NCI-H524 (cell line): Measurements from ENCODE around the gene BLACAT1.
A peak's percentile ranks its signal among the peaks of the same experiment; 100 is the strongest.
"Not testable (repeated sequence)": the region's sequence is repeated elsewhere in the genome, so short reads cannot be mapped to it uniquely, and the experiment has no call there.

Source experiments
- DNase-seq, 2 experiments: peaks; one replicate each; lab custom pipeline; 2025; lab: John Stamatoyannopoulos, UW

BLACAT1 gene

DNA sequence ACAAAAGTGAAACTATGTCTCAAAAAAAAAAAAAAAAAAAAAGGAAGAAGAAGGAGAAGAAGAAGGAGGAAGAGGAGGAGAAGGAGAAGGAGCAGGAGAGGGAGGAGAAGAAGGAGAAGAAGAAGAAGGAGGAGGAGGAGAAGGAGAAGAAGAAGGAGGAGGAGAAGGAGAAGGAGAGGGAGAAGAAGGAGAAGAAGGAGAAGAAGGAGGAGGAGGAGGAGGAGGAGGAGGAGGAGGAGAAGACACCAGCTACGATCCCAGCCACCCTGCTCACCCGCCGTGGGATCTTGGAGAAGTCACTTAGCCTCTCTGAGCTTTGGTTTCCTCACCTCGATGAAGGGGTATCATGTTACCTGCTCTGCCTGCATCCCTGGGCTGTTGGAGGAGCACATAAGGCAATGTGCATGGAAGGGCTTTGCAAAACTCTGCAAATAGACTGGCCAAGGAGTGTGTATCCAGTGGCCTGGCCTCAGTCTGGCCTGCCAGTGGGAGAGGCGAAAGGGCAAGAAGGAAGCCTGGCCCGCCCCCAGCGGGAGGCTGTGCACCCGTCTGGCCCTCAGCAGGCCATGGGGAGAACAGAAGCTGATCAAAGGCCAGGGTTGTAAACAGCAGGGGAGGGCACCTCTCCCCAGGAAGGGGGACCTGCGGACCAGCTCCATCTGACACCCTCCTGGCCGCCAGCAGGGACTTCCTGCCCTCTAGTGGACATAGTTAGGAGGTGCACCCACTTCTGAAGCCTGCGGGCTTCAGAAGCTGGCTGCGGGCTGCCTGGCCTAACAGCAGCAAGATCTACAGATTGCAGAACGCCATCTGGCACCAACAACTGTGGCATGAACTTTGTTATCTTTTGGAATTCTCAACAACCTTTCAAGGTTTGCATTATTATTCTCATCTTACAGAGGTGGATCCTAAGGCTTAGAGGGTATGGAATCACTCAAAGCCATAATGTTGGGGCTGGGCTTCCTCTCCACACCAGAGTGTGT lies 29.4 kb upstream of the BLACAT1 start:
- DNase-seq: peak; percentile 93 to 97

- DNase-seq: no peak
These were observed 27.5 kb upstream of the BLACAT1 start for GRCh38 chr1:205483372-205483771.

GRCh38 chr1:205482587-205482986 lies 26.7 kb upstream of the BLACAT1 start:
- DNase-seq: not testable (repeated sequence)

GRCh38 chr1:205481629-205482151 lies 25.8 kb upstream of the BLACAT1 start:
- DNase-seq: peak; percentile 78 to 93

GRCh38 chr1:205481218-205481617 lies 25.4 kb upstream of the BLACAT1 start:
- DNase-seq: peak in 1 of 2 experiments; percentile 33

- no peak for DNase-seq
These were observed 24.6 kb upstream of the BLACAT1 start for GRCh38 chr1:205480349-205480985.

DNA sequence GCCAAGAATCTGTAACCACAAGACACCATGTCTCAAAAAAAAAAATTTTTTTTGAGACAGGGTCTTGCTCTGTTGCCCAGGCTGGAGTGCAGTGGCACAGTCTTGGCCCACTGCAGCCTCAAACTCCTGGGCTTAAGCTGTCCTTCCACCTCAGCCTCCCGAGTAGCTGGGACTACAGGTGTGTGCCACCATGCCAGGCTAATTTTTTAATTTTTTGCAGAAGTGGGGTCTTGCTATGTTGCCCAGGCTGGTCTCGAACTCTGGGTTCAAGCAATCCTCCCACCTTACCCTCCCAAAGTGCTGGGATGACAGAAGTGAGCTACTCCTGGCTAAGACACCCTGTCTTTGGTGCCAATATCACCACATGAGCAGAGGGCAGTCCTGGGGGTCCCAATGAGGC lies 23.1 kb upstream of the BLACAT1 start:
- not testable (repeated sequence) for DNase-seq

GRCh38 chr1:205477759-205478247 lies 22.0 kb upstream of the BLACAT1 start:
- DNase-seq: no peak

DNA sequence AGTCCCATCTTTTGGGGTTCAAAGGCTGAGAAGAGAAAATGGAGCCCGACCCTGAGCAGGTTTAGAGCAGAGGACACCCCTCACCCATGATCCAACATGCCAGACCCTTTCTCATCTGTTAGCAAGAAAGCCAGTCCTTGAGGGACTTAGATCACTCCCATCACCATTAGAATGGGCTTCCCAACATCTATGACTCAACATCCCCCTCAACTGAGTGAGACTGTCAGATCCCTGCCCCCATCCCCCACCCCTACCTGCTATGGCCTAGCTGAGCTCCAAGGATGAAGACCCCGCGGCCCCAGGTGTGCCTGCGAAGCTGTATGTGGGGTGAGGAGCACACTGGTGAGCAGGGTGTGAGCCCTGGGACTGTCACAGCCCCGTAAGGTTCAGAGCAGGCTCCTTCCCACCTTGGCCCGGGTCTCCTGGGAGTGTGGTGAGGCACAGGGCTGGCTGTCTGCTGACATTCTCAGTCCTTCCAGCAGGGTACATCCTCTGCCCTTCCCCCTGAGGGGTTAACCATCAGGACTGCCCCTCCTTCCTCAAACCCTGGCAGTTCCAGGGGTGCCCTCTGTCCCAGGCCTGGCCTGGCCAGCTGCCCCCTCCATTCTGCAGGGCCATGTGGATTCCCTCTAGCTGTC lies 21.4 kb upstream of the BLACAT1 start:
- DNase-seq: no peak

DNA sequence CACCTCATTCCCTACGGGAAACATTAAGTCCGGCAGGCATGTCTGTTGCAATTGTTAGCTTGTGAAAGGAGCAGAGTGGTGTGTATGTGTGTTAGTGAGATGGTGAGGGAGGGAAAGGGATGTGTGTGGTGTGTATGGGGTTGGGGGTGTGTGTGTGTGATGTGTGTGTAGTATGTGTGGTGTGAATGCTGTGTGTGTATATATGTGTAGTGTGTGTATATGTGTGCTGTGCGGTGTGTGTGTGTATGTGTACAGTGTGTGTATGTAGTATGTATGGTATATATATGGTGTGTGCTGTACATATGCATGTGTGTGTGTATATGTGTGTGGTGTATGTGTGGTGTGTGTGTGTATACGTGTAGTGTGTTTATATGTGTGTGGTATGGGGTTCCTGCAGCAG lies 20.8 kb upstream of the BLACAT1 start:
- no peak for DNase-seq

DNA sequence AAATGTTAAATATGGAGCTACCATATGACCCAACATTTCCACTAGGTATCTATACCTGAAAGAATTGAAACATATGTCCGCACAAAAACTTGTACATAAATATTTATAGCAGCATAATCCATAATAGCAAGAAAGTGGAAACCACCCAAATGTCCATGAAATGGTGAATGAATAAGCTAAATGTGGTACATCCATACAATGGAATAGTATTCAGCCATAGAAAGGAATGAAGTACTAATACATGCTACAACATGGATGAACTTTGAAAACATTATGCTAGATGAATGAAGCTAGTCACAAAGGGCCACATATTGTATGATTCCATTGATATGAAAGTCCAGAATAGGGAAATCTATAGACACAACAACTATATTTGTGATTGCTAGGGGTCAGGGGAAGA lies 20.0 kb upstream of the BLACAT1 start:
- DNase-seq: no peak

DNA sequence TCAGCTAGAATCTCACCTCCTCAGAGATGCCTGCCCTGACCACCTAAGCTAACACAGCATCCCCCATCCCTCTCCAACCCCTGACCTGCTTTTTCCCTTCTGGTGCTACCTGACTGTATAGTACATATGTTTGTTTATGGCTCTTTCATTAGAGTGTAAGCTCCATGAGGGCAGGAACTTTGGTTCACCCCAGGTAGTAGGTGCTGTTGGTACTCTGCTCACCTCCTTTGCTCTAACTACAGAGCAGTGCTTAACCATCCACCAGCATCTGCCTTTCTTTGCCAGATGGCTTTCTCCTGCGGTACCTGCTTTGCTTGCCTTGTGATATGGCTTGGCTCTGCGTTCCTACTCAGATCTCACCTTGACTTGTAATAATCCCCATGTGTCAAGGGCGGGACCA lies 18.7 kb upstream of the BLACAT1 start:
- no peak for DNase-seq

DNA sequence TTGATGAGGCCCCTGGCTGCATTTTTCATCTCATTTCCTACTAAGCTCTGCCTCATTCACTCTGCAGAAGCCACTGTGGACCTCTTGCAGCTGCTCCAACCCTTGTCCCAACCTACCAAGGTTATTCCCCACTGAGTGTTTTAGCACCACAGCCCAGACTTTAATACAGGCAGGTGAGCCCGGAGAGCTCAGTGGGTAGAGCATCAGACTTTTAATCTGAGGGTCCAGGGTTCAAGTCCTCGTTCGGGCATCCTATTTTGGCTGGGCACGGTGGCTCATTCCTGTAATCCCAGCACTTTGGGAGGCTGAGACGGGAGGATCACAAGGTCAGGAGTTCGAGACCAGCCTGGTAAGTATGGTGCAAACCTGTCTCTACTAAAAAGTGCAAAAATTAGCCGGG lies 18.1 kb upstream of the BLACAT1 start:
- DNase-seq: no peak

DNA sequence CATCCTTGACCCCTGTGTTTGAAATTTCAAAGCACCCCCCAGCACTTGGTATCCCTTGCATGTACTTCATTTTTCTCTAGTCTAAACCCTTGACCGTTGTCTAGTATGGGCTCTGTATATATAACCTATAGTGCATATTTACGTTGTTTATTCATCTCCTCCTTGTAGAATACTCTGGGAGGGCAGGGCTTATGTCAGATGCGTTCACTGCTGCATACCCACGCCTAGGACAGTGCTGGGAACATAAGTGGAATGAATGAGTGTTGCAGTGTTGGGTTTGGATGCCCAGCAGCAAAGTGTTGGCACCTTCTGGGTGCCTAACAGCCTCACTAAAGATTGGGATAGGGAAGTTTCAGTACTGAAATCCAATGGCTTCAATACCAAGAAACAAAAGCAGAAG lies 17.6 kb upstream of the BLACAT1 start:
- DNase-seq: no peak

- peak in 1 of 2 experiments; percentile 51 for DNase-seq
These were observed 17.0 kb upstream of the BLACAT1 start for GRCh38 chr1:205472737-205473441.

- no peak for DNase-seq
These were observed 14.3 kb upstream of the BLACAT1 start for GRCh38 chr1:205470131-205470530.

- no peak for DNase-seq
These were observed 10.9 kb upstream of the BLACAT1 start for GRCh38 chr1:205466595-205467220.

DNA sequence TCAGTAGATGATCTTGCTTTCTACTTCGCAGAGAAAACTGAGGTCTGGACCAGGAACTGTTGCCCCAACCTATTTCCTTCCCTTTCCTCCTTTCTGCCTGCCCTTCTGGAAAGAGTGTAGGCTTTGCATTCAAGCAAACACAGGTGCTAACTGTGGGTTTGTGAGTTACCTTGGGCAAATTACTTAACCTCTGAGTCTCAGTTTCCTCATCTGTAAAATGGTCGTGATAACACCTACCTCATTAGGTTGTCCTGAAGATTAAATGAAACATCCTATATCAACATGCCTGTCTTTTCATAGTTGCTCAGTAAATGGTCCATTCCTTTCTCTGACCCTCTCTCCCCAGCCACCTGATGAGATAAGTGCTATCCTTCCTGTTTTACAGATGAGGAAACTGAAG lies 9.5 kb upstream of the BLACAT1 start:
- DNase-seq: no peak

DNA sequence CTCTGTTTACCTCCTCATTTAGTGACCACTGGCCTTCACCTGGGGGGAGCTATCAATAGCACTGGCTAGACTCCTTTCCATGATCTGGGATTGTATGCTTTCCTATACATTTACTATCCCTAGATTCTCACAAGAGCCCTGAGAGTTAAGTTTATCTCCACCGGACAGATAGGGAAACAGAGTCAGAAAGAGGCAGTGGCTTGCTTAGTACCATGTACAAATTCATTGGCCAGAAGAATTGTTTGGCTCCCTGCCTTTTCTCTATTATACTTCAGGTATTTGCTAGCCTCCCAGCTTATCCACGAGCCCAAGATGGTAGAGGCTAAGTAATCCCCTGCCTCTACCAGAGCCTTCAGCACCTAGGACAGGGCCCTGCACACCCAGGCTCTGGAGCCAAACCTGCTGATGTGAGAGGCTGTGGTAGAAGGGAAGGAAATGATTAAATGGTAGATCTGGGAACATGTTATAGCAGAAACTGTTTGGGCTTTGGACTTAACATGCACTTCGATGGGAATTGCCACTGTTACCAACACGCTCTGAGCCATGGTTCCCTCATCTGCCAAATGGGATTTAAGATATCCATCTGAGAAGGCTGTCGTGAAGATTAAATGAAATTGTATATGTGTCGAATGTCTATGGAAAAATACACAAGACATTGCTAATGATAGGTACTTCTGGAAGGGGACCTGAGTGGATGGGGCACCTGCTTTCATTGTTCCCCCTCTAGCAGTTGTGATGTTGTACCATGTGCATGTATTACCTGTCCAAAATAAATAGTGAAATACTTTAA lies 3.1 kb upstream of the BLACAT1 start:
- DNase-seq: peak in 1 of 2 experiments; percentile 47
